ENCODE results near the gene IQSEC1. TPM values are rescaled to one million over a fixed set of nuclear protein-coding genes. Genes with fewer than 3 reads are reported as not detected.

IQSEC1 gene
- total RNA-seq, 1 donor from 2014 or later, result 81.2 TPM

- intact Hi-C loops (cut with DNase I), result no loop called here
- ATAC-seq, result no peak
Measured at GRCh38 chr3:13024765-13025065, 48.5 kb downstream of the IQSEC1 start.

GRCh38 chr3:13023971-13024764 lies 49.1 kb downstream of the IQSEC1 start:
- intact Hi-C loops (cut with DNase I), result no loop called here
- DNase-seq (ENCODE audit: missing footprints) (no peak), ATAC-seq (no peak)

More at GRCh38 chr3:13024765-13025065, 48.5 kb downstream of the IQSEC1 start:
- no peak for DNase-seq (ENCODE audit: missing footprints)

GRCh38 chr3:13023235-13023970 lies 49.8 kb downstream of the IQSEC1 start:
- intact Hi-C loops (cut with DNase I), result no loop called here
- DNase-seq (ENCODE audit: missing footprints), result no peak

GRCh38 chr3:13022348-13023234 lies 50.6 kb downstream of the IQSEC1 start:
- peak; percentile 80 for ATAC-seq
- intact Hi-C loops (cut with DNase I), result no loop called here
- peak; percentile 90 for DNase-seq (ENCODE audit: missing footprints)

More at GRCh38 chr3:13023235-13023970, 49.8 kb downstream of the IQSEC1 start:
- peak; percentile 21 for ATAC-seq

GRCh38 chr3:13021141-13022114 lies 51.8 kb downstream of the IQSEC1 start:
- peak; percentile 73 for DNase-seq (ENCODE audit: missing footprints)
- intact Hi-C loops (cut with DNase I), result no loop called here
- no peak for ATAC-seq

GRCh38 chr3:13020159-13020750 lies 53.0 kb downstream of the IQSEC1 start:
- DNase-seq (ENCODE audit: missing footprints), result no peak
- intact Hi-C loops (cut with DNase I), result no loop called here
- no peak for ATAC-seq

GRCh38 chr3:13019243-13020095 lies 53.8 kb downstream of the IQSEC1 start:
- DNase-seq (ENCODE audit: missing footprints) (no peak), ATAC-seq (no peak)
- intact Hi-C loops (cut with DNase I), result no loop called here

GRCh38 chr3:13018561-13019242 lies 54.5 kb downstream of the IQSEC1 start:
- intact Hi-C loops (cut with DNase I), result no loop called here
- DNase-seq (ENCODE audit: missing footprints), result peak; percentile 37
- ATAC-seq, result no peak

GRCh38 chr3:13018043-13018451 lies 55.2 kb downstream of the IQSEC1 start:
- ATAC-seq (peak; percentile 12), DNase-seq (ENCODE audit: missing footprints) (peak; percentile 49)
- intact Hi-C loops (cut with DNase I), result no loop called here

GRCh38 chr3:13017361-13018042 lies 55.7 kb downstream of the IQSEC1 start:
- intact Hi-C loops (cut with DNase I), result no loop called here
- ATAC-seq (no peak), DNase-seq (ENCODE audit: missing footprints) (peak; percentile 55)

- intact Hi-C loops (cut with DNase I), result no loop called here
- ATAC-seq (no peak), DNase-seq (ENCODE audit: missing footprints) (no peak)
Measured at GRCh38 chr3:13016721-13017255, 56.4 kb downstream of the IQSEC1 start.

- ATAC-seq (peak; percentile 40), DNase-seq (ENCODE audit: missing footprints) (peak; percentile 85)
- intact Hi-C loops (cut with DNase I), result no loop called here
Measured at GRCh38 chr3:13016083-13016720, 57.0 kb downstream of the IQSEC1 start.

GRCh38 chr3:13015286-13016082 lies 57.7 kb downstream of the IQSEC1 start:
- intact Hi-C loops (cut with DNase I), result no loop called here
- peak; percentile 88 for DNase-seq (ENCODE audit: missing footprints)
- peak; percentile 51 for ATAC-seq

GRCh38 chr3:13014755-13015285 lies 58.4 kb downstream of the IQSEC1 start:
- DNase-seq (ENCODE audit: missing footprints), result no peak
- intact Hi-C loops (cut with DNase I), result no loop called here
- no peak for ATAC-seq
